ENCODE results near the gene MELTF.

DNA sequence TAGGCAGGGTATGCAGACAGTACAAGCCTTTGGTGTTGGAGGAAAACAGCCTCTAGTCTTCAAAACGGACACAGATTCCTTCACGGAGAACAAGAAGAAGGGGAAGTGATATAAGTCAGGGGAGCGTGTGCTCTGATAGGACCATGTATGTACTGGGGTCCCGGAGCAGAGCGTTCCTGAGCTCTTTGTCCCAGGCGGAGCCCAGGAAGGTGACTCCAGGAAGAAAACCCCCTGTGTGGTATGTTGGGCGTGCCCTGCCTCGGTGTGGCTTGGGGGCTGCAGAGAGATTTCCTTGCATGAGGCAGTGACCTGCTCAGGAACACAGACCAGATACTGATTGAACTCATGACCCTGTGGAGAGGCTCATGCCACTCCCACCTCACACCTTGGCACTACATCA, 21.7 kb downstream of the MELTF start:
- TF ChIP-seq, protein P1, sequence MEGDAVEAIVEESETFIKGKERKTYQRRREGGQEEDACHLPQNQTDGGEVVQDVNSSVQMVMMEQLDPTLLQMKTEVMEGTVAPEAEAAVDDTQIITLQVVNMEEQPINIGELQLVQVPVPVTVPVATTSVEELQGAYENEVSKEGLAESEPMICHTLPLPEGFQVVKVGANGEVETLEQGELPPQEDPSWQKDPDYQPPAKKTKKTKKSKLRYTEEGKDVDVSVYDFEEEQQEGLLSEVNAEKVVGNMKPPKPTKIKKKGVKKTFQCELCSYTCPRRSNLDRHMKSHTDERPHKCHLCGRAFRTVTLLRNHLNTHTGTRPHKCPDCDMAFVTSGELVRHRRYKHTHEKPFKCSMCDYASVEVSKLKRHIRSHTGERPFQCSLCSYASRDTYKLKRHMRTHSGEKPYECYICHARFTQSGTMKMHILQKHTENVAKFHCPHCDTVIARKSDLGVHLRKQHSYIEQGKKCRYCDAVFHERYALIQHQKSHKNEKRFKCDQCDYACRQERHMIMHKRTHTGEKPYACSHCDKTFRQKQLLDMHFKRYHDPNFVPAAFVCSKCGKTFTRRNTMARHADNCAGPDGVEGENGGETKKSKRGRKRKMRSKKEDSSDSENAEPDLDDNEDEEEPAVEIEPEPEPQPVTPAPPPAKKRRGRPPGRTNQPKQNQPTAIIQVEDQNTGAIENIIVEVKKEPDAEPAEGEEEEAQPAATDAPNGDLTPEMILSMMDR (IDR thresholded peaks at IDR 0.05): no peak
- no peak for TF ChIP-seq EZH2 (IDR thresholded peaks at IDR 0.05; ENCODE audit: borderline replicate concordance, insufficient read depth, low read depth, low read length, poor library complexity, severe bottlenecking)
